ENCODE measurements around the gene UBE2L5.

Gene UBE2L5

GRCh38 chr13:30422054-30422839 lies at the start of gene UBE2L5:
UBE2L5 (plus strand) TSS chr13:30422493; CDS start chr13:30427991, 5,498 bp downstream.
- in situ Hi-C loops (cut with MboI; ENCODE audit: low pct_unique_long_range_greater_than_20kb, low sequenced_read_pairs, unreplicated experiment): no loop called here
- peak; percentile 67 for DNase-seq (ENCODE audit: low spot score)
- TF ChIP-seq CTCF (IDR thresholded peaks at IDR 0.05; ENCODE audit: extremely low read depth, insufficient read depth, missing control alignments): no peak

- no peak for DNase-seq (ENCODE audit: low spot score)
- in situ Hi-C loops (cut with MboI; ENCODE audit: low pct_unique_long_range_greater_than_20kb, low sequenced_read_pairs, unreplicated experiment): no loop called here
- no peak for TF ChIP-seq CTCF (IDR thresholded peaks at IDR 0.05; ENCODE audit: extremely low read depth, insufficient read depth, missing control alignments)
Measured at GRCh38 chr13:30373727-30374126, 48.6 kb upstream of the UBE2L5 start.

GRCh38 chr13:30375265-30375835 lies 46.9 kb upstream of the UBE2L5 start:
- in situ Hi-C loops (cut with MboI; ENCODE audit: low pct_unique_long_range_greater_than_20kb, low sequenced_read_pairs, unreplicated experiment): no loop called here
- no peak for DNase-seq (ENCODE audit: low spot score)
- TF ChIP-seq CTCF (IDR thresholded peaks at IDR 0.05; ENCODE audit: extremely low read depth, insufficient read depth, missing control alignments): no peak

- DNase-seq (ENCODE audit: low spot score): peak; percentile 68
- in situ Hi-C loops (cut with MboI; ENCODE audit: low pct_unique_long_range_greater_than_20kb, low sequenced_read_pairs, unreplicated experiment): no loop called here
- TF ChIP-seq CTCF (IDR thresholded peaks at IDR 0.05; ENCODE audit: extremely low read depth, insufficient read depth, missing control alignments): no peak
Measured at GRCh38 chr13:30376426-30377311, 45.6 kb upstream of the UBE2L5 start.

GRCh38 chr13:30377312-30377685 lies 45.0 kb upstream of the UBE2L5 start:
- TF ChIP-seq CTCF (IDR thresholded peaks at IDR 0.05; ENCODE audit: extremely low read depth, insufficient read depth, missing control alignments): no peak
- in situ Hi-C loops (cut with MboI; ENCODE audit: low pct_unique_long_range_greater_than_20kb, low sequenced_read_pairs, unreplicated experiment): no loop called here
- no peak for DNase-seq (ENCODE audit: low spot score)

- TF ChIP-seq CTCF (IDR thresholded peaks at IDR 0.05; ENCODE audit: extremely low read depth, insufficient read depth, missing control alignments): no peak
- DNase-seq (ENCODE audit: low spot score): no peak
- in situ Hi-C loops (cut with MboI; ENCODE audit: low pct_unique_long_range_greater_than_20kb, low sequenced_read_pairs, unreplicated experiment): no loop called here
Measured at GRCh38 chr13:30378191-30378590, 44.1 kb upstream of the UBE2L5 start.

Measured in GM13977 (cell line).